Measurements from ENCODE around the gene IL10RB.

DNA sequence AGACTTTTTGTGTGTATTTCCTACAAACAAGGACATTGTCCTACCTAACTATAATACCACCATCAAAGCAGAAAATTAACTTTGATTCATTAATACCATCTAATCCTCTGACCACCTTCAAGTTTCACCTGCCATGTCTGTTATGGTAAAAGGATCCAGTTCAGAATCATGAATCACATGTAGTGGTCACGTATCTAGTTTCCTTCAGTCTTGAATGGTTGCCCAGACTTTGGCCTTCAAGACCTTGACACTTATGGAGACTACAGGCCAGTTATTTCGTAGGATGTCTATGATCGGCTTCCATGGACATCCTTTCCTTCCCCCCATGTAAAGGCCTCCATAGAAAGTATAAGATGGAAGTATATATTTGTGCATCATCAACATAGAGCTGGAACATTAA is 46.9 kb upstream of the IL10RB start:
- TF ChIP-seq, protein P1, sequence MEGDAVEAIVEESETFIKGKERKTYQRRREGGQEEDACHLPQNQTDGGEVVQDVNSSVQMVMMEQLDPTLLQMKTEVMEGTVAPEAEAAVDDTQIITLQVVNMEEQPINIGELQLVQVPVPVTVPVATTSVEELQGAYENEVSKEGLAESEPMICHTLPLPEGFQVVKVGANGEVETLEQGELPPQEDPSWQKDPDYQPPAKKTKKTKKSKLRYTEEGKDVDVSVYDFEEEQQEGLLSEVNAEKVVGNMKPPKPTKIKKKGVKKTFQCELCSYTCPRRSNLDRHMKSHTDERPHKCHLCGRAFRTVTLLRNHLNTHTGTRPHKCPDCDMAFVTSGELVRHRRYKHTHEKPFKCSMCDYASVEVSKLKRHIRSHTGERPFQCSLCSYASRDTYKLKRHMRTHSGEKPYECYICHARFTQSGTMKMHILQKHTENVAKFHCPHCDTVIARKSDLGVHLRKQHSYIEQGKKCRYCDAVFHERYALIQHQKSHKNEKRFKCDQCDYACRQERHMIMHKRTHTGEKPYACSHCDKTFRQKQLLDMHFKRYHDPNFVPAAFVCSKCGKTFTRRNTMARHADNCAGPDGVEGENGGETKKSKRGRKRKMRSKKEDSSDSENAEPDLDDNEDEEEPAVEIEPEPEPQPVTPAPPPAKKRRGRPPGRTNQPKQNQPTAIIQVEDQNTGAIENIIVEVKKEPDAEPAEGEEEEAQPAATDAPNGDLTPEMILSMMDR (IDR thresholded peaks at IDR 0.05; ENCODE audit: poor library complexity) = no peak
- no peak for TF ChIP-seq EZH2 (IDR thresholded peaks at IDR 0.05; ENCODE audit: borderline replicate concordance)
- no peak for TF ChIP-seq EZH2phosphoT487 (IDR thresholded peaks at IDR 0.05; ENCODE audit: low read depth, severe bottlenecking, unreplicated experiment)

Measured in hepatocyte (in vitro differentiated cells).